ENCODE data around the gene GPHN.
"Not testable (repeated sequence)": the region's sequence is repeated elsewhere in the genome, so short reads cannot be mapped to it uniquely, and the experiment has no call there.

The GPHN gene

DNA sequence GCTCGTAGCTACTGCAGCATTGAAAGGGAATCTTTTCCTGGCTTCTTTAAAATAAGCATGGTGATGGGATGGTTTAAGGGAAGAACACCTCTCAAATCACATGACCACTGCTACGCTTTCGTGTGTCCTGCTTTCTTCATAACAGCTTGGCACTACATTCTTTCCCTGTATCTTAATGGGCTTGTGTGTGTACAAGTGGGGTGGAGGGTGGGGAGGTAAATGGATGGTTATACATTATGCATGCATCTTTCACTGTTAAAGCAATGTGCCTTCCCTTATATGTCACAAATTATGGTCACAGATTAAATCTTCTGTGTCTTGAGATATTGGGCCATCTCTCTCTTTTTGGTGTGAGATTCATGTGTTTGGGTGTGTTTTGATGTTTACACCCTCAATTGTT is 511.8 kb downstream of the GPHN start:
- no peak overlapping the region for H3K4me3 ChIP-seq (ENCODE audit: low read depth, low read length)
- TF ChIP-seq, protein P1, sequence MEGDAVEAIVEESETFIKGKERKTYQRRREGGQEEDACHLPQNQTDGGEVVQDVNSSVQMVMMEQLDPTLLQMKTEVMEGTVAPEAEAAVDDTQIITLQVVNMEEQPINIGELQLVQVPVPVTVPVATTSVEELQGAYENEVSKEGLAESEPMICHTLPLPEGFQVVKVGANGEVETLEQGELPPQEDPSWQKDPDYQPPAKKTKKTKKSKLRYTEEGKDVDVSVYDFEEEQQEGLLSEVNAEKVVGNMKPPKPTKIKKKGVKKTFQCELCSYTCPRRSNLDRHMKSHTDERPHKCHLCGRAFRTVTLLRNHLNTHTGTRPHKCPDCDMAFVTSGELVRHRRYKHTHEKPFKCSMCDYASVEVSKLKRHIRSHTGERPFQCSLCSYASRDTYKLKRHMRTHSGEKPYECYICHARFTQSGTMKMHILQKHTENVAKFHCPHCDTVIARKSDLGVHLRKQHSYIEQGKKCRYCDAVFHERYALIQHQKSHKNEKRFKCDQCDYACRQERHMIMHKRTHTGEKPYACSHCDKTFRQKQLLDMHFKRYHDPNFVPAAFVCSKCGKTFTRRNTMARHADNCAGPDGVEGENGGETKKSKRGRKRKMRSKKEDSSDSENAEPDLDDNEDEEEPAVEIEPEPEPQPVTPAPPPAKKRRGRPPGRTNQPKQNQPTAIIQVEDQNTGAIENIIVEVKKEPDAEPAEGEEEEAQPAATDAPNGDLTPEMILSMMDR (IDR thresholded peaks at IDR 0.05; ENCODE audit: insufficient read depth, low read depth, low read length, missing control alignments): no peak
- no peak for DNase-seq (ENCODE audit: low read depth)

DNA sequence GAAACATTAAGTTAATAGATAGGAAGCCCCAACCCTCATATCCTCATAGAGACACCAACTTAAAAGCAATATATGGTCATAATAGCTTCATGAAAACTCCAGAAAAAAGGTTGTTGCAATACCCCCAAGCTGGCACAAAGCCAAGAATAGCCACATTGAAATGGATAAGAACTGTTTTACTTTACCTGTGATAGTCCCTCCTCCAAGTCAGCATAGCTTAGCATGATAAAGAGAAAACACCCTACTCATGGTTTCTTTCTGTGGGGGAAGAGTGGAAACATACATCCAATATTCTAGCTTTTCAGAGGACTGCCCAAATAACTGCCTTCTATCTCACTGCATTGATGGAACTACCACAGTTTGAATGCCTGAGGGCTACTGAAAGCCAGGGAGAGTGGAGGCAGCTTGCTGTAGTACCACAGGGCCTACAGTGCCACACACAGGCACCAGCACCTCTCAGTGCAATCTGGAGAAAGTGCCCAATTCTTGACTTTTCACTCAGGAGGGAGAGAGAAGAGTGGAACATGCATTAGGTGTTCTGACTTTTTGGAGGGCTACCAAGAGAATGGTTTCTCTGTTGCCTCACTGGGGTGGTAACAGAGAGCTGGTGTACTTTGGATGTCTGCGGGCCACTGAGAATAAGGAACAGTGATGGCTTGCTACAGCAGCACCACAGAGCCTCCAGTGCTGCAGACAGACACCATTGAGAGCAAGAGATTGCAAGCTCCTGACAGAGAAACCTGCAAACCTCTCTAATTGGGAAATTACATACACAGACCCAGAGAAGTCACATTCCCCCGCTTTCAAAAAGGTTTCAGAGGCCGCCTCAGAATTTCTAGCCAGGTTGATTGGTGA is 524.2 kb downstream of the GPHN start:
- H3K4me3 ChIP-seq (ENCODE audit: low read depth, low read length): no peak overlapping the region
- no peak for DNase-seq (ENCODE audit: low read depth)
- TF ChIP-seq, protein P1 (IDR thresholded peaks at IDR 0.05; ENCODE audit: insufficient read depth, low read depth, low read length, missing control alignments): no peak

DNA sequence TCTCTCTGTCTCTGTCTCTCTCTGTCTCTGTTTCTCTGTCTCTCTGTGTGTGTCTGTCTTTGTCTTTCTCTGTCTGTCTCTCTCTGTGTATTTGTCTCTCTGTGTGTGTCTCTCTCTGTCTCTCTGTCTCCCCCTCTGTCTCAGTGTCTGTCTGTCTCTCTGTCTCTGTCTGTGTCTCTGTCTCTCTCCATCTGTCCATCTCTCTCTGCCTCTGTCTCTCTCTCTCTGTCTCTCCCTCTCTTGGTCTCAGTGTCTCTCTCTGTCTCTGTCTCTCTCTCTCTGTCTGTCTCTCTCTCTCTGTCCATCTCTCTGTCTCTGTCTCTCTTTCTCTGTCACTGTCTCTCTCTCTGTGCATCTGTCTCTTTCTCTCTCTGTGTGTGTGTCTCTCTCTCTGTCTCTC is 537.5 kb downstream of the GPHN start:
- H3K4me3 ChIP-seq (ENCODE audit: low read depth, low read length): no peak overlapping the region
- DNase-seq (ENCODE audit: low read depth): no peak
- TF ChIP-seq, protein P1 (IDR thresholded peaks at IDR 0.05; ENCODE audit: insufficient read depth, low read depth, low read length, missing control alignments): no peak

DNA sequence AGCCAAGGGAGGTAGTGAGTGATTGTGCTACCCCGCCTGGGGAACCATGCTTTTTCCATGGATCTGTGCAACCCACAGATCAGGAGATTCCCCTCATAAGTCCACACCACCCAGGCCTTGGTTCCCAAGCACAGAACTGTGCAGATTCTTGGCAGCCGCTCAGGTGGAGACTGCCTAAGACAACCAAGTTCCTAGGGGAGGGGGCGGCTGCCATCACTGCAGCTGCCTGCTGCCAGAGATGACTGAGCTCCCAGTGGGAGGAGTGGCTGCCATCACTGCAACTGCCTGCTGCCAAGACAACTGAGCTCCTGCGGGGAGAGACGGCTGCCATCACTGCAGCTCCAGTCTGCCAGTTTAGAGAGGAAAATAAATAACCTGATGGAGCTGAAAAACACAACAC is 542.9 kb downstream of the GPHN start:
- TF ChIP-seq, protein P1 (IDR thresholded peaks at IDR 0.05; ENCODE audit: insufficient read depth, low read depth, low read length, missing control alignments): no peak
- H3K4me3 ChIP-seq (ENCODE audit: low read depth, low read length): no peak overlapping the region
- no peak for DNase-seq (ENCODE audit: low read depth)

DNA sequence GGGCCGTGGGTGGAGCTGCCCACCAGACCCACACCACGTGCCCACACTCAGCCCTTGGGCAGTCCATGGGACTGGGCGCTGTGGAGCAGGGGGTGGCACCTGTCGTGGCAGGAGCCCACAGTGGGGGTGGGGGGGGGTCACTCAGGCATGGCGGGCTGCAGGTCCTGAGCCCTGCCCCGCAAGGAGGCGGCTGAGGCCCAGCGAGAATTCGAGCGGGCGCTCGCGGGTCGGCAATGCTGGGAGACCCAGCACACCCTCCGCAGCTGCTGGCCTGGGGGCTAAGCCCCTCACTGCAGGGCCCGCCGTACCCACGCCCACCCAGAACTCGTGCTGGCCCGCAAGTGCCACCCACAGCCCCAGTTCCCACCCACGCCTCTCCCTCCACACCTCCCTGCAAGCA is 548.7 kb downstream of the GPHN start:
- TF ChIP-seq, protein P1 (IDR thresholded peaks at IDR 0.05; ENCODE audit: insufficient read depth, low read depth, low read length, missing control alignments): no peak
- no peak for DNase-seq (ENCODE audit: low read depth)
- no peak overlapping the region for H3K4me3 ChIP-seq (ENCODE audit: low read depth, low read length)

DNA sequence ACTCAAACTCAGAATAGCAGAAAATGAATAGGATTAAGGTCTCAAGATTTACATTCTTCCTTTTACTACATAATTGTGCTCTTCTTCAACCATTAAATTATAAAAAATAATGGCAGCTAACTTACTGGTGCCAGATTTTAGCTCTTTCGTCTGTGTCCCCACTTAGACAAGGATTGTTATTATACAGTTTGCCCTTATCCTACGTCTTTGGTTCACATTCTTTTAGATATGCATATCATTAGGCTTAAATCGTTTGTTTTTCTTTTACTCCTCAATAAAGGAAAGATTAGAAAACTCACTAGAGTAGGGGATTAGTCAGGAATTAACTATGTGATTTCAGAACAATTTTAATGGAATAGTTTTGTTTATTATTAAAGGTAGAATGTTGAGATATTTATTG is 551.6 kb downstream of the GPHN start:
- TF ChIP-seq, protein P1 (IDR thresholded peaks at IDR 0.05; ENCODE audit: insufficient read depth, low read depth, low read length, missing control alignments): no peak
- no peak for DNase-seq (ENCODE audit: low read depth)
- no peak overlapping the region for H3K4me3 ChIP-seq (ENCODE audit: low read depth, low read length)

DNA sequence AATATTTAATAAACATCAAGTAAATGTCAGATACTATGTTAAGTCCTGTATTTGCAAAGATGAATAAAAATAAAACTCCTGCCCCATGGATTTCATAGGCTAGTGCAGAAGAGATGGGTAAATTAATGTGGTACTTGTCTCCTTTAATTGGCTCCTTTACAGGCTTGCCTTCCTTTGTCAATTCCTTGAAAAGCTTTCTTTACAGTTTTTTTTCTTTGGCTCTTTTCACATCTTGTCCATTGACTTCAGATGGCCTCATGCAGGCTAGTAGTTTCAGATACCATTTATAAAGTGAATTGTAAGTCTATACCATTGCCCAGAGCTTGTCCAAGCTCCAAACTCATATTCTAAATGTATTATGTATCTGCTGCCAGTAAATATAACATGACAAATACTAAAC is 552.6 kb downstream of the GPHN start:
- TF ChIP-seq, protein P1 (IDR thresholded peaks at IDR 0.05; ENCODE audit: insufficient read depth, low read depth, low read length, missing control alignments): no peak
- H3K4me3 ChIP-seq (ENCODE audit: low read depth, low read length): no peak overlapping the region
- DNase-seq (ENCODE audit: low read depth): no peak

DNA sequence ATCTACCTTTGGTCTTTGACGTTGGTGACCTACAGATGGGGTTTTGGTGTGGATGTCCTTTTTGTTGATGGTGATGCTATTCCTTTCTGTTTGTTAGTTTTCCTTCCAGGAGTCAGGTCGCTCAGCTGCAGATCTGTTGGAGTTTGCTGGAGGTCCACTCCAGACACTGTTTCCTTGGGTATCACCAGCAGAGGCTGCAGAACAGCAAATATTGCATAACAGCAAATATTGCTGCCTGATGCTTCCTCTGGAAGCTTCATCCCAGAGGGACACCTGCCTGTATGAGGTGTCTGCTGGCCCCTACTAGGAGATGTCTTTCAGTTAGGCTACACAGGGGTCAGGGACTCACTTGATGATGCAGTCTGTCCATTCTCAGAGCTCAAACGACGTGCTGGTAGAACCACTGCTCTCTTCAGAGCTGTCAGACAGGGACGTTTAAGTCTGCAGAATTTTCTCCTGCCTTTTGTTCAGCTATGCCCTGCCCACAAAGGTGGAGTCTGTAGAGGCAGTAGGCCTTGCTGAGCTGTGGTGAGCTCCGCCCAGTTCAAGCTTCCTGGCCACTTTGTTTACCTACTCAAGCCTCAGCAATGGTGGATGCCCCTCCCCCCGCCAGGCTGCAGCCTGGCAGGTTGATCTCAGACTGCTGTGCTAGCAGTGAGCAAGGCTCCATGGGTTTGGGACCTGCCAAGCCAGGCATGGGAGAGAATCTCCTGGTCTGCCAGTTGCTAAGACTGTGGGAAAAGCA is 559.3 kb downstream of the GPHN start:
- H3K4me3 ChIP-seq (ENCODE audit: low read depth, low read length); DNase-seq (ENCODE audit: low read depth): not testable (repeated sequence)

Data from GM12865 (cell line).